Activated effector memory CD4-positive, alpha-beta T cell treated with Interleukin-2 at 50 U/mL for 16 hours (primary cell): ENCODE measurements around the gene NTM.

ENCODE experiments used
- DNase-seq: peaks from one replicate; pipeline ENCODE4 v3.0.0-alpha.2; 2020

The NTM gene

GRCh38 chr11:131850507-131850906 is 480.1 kb downstream of the NTM start:
- no peak for DNase-seq

GRCh38 chr11:131851964-131852755 is 481.7 kb downstream of the NTM start:
- DNase-seq = no peak

- no peak for DNase-seq
These were observed 482.3 kb downstream of the NTM start for GRCh38 chr11:131852757-131853156.

- DNase-seq = no peak
These were observed 484.0 kb downstream of the NTM start for GRCh38 chr11:131854391-131854790.

GRCh38 chr11:131855320-131855719 is 484.9 kb downstream of the NTM start:
- DNase-seq = no peak

GRCh38 chr11:131857246-131857645 is 486.8 kb downstream of the NTM start:
- no peak for DNase-seq

GRCh38 chr11:131858505-131858904 is 488.1 kb downstream of the NTM start:
- no peak for DNase-seq

- DNase-seq = no peak
These were observed 489.3 kb downstream of the NTM start for GRCh38 chr11:131859538-131860210.

- DNase-seq = no peak
These were observed 493.8 kb downstream of the NTM start for GRCh38 chr11:131864228-131864627.

- DNase-seq = no peak
These were observed 495.4 kb downstream of the NTM start for GRCh38 chr11:131865860-131866259.

GRCh38 chr11:131866535-131867400 is 496.4 kb downstream of the NTM start:
- no peak for DNase-seq

- DNase-seq = no peak
These were observed 497.2 kb downstream of the NTM start for GRCh38 chr11:131867457-131868257.

GRCh38 chr11:131868629-131869507 is 498.5 kb downstream of the NTM start:
- DNase-seq = no peak

- DNase-seq = no peak
These were observed 499.9 kb downstream of the NTM start for GRCh38 chr11:131870305-131870704.

GRCh38 chr11:131871006-131871405 is 500.6 kb downstream of the NTM start:
- DNase-seq = no peak

GRCh38 chr11:131874070-131874469 is 503.7 kb downstream of the NTM start:
- DNase-seq = no peak

- no peak for DNase-seq
These were observed 505.2 kb downstream of the NTM start for GRCh38 chr11:131875611-131876010.

GRCh38 chr11:131877246-131877942 is 507.0 kb downstream of the NTM start:
- no peak for DNase-seq

- DNase-seq = no peak
These were observed 509.9 kb downstream of the NTM start for GRCh38 chr11:131880316-131880715.

GRCh38 chr11:131880976-131881375 is 510.6 kb downstream of the NTM start:
- DNase-seq = no peak

GRCh38 chr11:131883332-131883731 is 512.9 kb downstream of the NTM start:
- no peak for DNase-seq
